Loucy (cell line): Measurements from ENCODE around the gene FAT1.

Experiments used
- H2AFZ ChIP-seq: fragments of 200-600 bp; sonication (generic); 2 replicates; pipeline ENCODE4 v1.6.0; 2016; ENCODE audit warnings: antibody characterized with exemption, mild to moderate bottlenecking, low read length, moderate library complexity
- H3F3A ChIP-seq: fragments of 200-600 bp; 2 replicates; pipeline ENCODE4 v1.6.0; 2016; ENCODE audit warnings: antibody characterized with exemption, low read depth, mild to moderate bottlenecking
- H3K27me3 ChIP-seq: fragments of 200-600 bp; sonication (generic); 2 replicates; pipeline ENCODE4 v1.6.1; 2014; ENCODE audit warnings: low read length, mild to moderate bottlenecking; ENCODE audit not compliant: insufficient read depth, poor library complexity, severe bottlenecking
- H3K36me3 ChIP-seq: fragments of 200-600 bp; sonication (generic); 2 replicates; pipeline ENCODE4 v1.6.1; 2016; ENCODE audit warnings: low read length; ENCODE audit not compliant: insufficient read depth
- H3K4me1 ChIP-seq: fragments of 200-600 bp; sonication (generic); 2 replicates; pipeline ENCODE4 v1.5.1; 2014; ENCODE audit warnings: low read length, mild to moderate bottlenecking; ENCODE audit not compliant: insufficient read depth, poor library complexity, severe bottlenecking
- H3K4me2 ChIP-seq: fragments of 200-600 bp; sonication (generic); 2 replicates; pipeline ENCODE4 v1.6.0; 2014; ENCODE audit warnings: antibody characterized with exemption, low read length, low read depth, mild to moderate bottlenecking; ENCODE audit not compliant: poor library complexity, severe bottlenecking
- H3K4me3 ChIP-seq: fragments of 200-600 bp; sonication (generic); 2 replicates; pipeline ENCODE4 v1.5.1; 2014; ENCODE audit warnings: low read length, mild to moderate bottlenecking, mixed read lengths; ENCODE audit not compliant: poor library complexity, severe bottlenecking
- H3K79me2 ChIP-seq: fragments of 200-600 bp; sonication (generic); 2 replicates; pipeline ENCODE4 v1.6.1; 2014; ENCODE audit warnings: low read length; ENCODE audit not compliant: insufficient read depth
- H3K9ac ChIP-seq: fragments of 200-600 bp; sonication (generic); 2 replicates; pipeline ENCODE4 v1.6.0; 2014; ENCODE audit warnings: mild to moderate bottlenecking, low read depth, low read length, moderate library complexity; ENCODE audit not compliant: poor library complexity, severe bottlenecking
- H3K9me2 ChIP-seq: fragments of 200-600 bp; sonication (generic); replicated peaks from 2 replicates; pipeline ENCODE4 v1.6.1; 2016; ENCODE audit warnings: low read depth, low read length, mixed read lengths
- H3K9me3 ChIP-seq: fragments of 200-600 bp; sonication (generic); 2 replicates; pipeline ENCODE4 v1.6.1; 2014; ENCODE audit warnings: mild to moderate bottlenecking, antibody characterized with exemption, low read length, low read depth; ENCODE audit not compliant: insufficient read depth
- H4K20me1 ChIP-seq: fragments of 200-600 bp; sonication (generic); 2 replicates; pipeline ENCODE4 v1.6.0; 2014; ENCODE audit warnings: antibody characterized with exemption, low read length, mild to moderate bottlenecking; ENCODE audit not compliant: insufficient read depth, poor library complexity, severe bottlenecking
- CTCF ChIP-seq: fragments of 200-600 bp; sonication (generic); conservative IDR thresholded peaks from 2 replicates; pipeline ENCODE4 v1.5.1; 2014; ENCODE audit warnings: mild to moderate bottlenecking, antibody characterized with exemption, low read length
- EZH2phosphoT487 ChIP-seq: fragments of 200-600 bp; IDR thresholded peaks from 2 replicates; pipeline ENCODE4 v1.6.1; 2018; ENCODE audit warnings: antibody characterized with exemption, mild to moderate bottlenecking, moderate library complexity, borderline replicate concordance

The FAT1 gene

DNA sequence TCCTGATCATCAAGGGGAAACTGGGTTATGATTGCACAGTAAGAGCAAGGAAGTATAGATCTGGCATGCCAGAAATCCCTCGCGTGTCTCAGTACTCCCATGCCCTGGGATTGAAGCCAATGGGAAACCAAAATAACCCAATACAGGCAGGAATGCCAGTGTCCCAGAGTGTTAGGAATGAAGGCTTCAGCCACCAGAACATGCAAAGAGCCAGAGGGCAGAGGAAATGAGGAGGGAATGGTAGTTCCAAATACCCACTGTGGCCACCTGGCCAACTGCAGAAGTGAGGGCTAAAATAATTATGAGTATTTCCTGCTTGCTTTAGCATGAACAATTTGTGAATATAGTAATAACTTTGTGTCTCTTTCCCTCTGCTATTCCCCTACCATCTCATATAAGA, 180.4 kb downstream of the FAT1 start:
- Histone ChIP-seq H3K4me3 (no peak overlapping the region), H3K36me3 (no peaks in the 10 kb centered on the region), H3K4me2 (no peak overlapping the region), H3K27me3 (no peaks in the 10 kb centered on the region), H3F3A (no peaks in the 10 kb centered on the region), H3K79me2 (no peaks in the 10 kb centered on the region), H3K9me2 (no peaks in the 10 kb centered on the region), H3K4me1 (no peaks in the 10 kb centered on the region), H3K9ac (no peak overlapping the region), H4K20me1 (no peaks in the 10 kb centered on the region), H2AFZ (no peak overlapping the region), H3K9me3 (peaks cover 9% of the 10 kb centered on the region; the same call in 1 of the 2 replicates)
- TF ChIP-seq EZH2phosphoT487 (no peak), CTCF (no peak)

GRCh38 chr4:186541801-186542200, 181.9 kb downstream of the FAT1 start:
- H3K9me2 ChIP-seq, result no peaks in the 10 kb centered on the region

GRCh38 chr4:186537843-186538521, 185.7 kb downstream of the FAT1 start:
- H3K27me3 ChIP-seq, result no peaks in the 10 kb centered on the region
- H3K9ac ChIP-seq, result no peak overlapping the region
- no peak overlapping the region for H3K4me3 ChIP-seq
- no peaks in the 10 kb centered on the region for H3K79me2 ChIP-seq
- H3K9me3 ChIP-seq, result peaks cover 2% of the 10 kb centered on the region; the same call in 1 of the 2 replicates
- H3K36me3 ChIP-seq, result no peaks in the 10 kb centered on the region
- H3K9me2 ChIP-seq, result no peaks in the 10 kb centered on the region
- no peak overlapping the region for H3K4me2 ChIP-seq
- no peak overlapping the region for H2AFZ ChIP-seq
- no peak for TF ChIP-seq CTCF
- no peak for TF ChIP-seq EZH2phosphoT487
- H4K20me1 ChIP-seq, result no peaks in the 10 kb centered on the region
- H3F3A ChIP-seq, result no peaks in the 10 kb centered on the region
- no peaks in the 10 kb centered on the region for H3K4me1 ChIP-seq

More at GRCh38 chr4:186541801-186542200, 181.9 kb downstream of the FAT1 start:
- H3K9me3 ChIP-seq, result peaks cover 2% of the 10 kb centered on the region; the same call in 1 of the 2 replicates
- H3K79me2 ChIP-seq, result no peaks in the 10 kb centered on the region
- no peaks in the 10 kb centered on the region for H3K27me3 ChIP-seq
- TF ChIP-seq CTCF (no peak), EZH2phosphoT487 (no peak)
- no peaks in the 10 kb centered on the region for H3K4me1 ChIP-seq
- no peak overlapping the region for H3K4me3 ChIP-seq
- H3K4me2 ChIP-seq, result no peak overlapping the region
- no peaks in the 10 kb centered on the region for H4K20me1 ChIP-seq
- H3K36me3 ChIP-seq, result no peaks in the 10 kb centered on the region
- no peak overlapping the region for H2AFZ ChIP-seq
- H3K9ac ChIP-seq, result no peak overlapping the region
- H3F3A ChIP-seq, result no peaks in the 10 kb centered on the region
